Ureter (tissue), 1 donor: ENCODE measurements around the gene MBIP. TPM values are rescaled to one million over a fixed set of nuclear protein-coding genes. Genes with fewer than 3 reads are reported as not detected.

ENCODE experiments used
- DNase-seq: peaks from one replicate; pipeline ENCODE4 v3.0.0-alpha.2; 2020; ENCODE audit warnings: low spot score
- total RNA-seq: library from RNA; stranded (reverse); gene quantifications from one replicate; pipeline ENCODE4 v1.2.4, GENCODE V29; 2023
- donor health status: DM: yes; HTN: yes; CAD: no.

The MBIP gene
- total RNA-seq, 1 donor from 2014 or later = 24.9 TPM

GRCh38 chr14:36264107-36264506 lies 56.3 kb downstream of the MBIP start:
- DNase-seq = no peak

- no peak for DNase-seq
These were observed 59.3 kb downstream of the MBIP start for GRCh38 chr14:36260970-36261640.

GRCh38 chr14:36258241-36258640 lies 62.2 kb downstream of the MBIP start:
- DNase-seq = no peak

GRCh38 chr14:36256126-36256801 lies 64.2 kb downstream of the MBIP start:
- DNase-seq = no peak

GRCh38 chr14:36254020-36254624 lies 66.3 kb downstream of the MBIP start:
- no peak for DNase-seq

Other genes with a start within 250 kb of the MBIP start
- not detected for gene PTCSC3, start 143.9 kb downstream of the MBIP start, total RNA-seq
- gene NKX2-1, start 199.6 kb upstream of the MBIP start, total RNA-seq = not detected